ENCODE measurements around the gene ABLIM2. TPM values are rescaled to one million over a fixed set of nuclear protein-coding genes. Genes with fewer than 3 reads are reported as not detected.

The ABLIM2 gene
- total RNA-seq, 3 donors from 2014 or later (not counting 1 experiment from before 2014, with no cell fraction given): 0.71 to 2.8 (median 1.3) TPM

- H3K27me3 ChIP-seq (ENCODE audit: control insufficient read depth, insufficient read depth, low read length): no peaks in the 10 kb centered on the region
- no peaks in the 10 kb centered on the region for H3K36me3 ChIP-seq (ENCODE audit: control insufficient read depth, insufficient read depth, low read length)
- H3K9me3 ChIP-seq (ENCODE audit: control insufficient read depth, insufficient read depth, low read length): no peaks in the 10 kb centered on the region
- no peak for TF ChIP-seq CTCF (IDR thresholded peaks at IDR 0.05)
- no peak overlapping the region for H3K4me3 Mint-ChIP-seq
- no peak overlapping the region for H3K27ac ChIP-seq (ENCODE audit: low read length)
- intact Hi-C loops (cut with micrococcal nuclease): no loop called here
- no peaks in the 10 kb centered on the region for H3K36me3 Mint-ChIP-seq
- DNase-seq: no peak
- H3K4me1 ChIP-seq (ENCODE audit: control insufficient read depth, insufficient read depth, low read length): peaks cover 13% of the 10 kb centered on the region
- no peak overlapping the region for H3K4me3 ChIP-seq (ENCODE audit: low read length)
- no peaks in the 10 kb centered on the region for H3K9me3 Mint-ChIP-seq
- H3K27me3 Mint-ChIP-seq (ENCODE audit: low read depth in 2 of 2): peaks cover 6 to 19% of the 10 kb centered on the region in 2 donors
- 56% methylated on average over 8 of the region's 8 CpGs for WGBS (ENCODE audit: insufficient coverage)
- ATAC-seq: no peak
- H3K4me1 Mint-ChIP-seq: peaks cover 11% of the 10 kb centered on the region in 2 donors
- H3K27ac Mint-ChIP-seq: no peak overlapping the region
Measured at GRCh38 chr4:7956270-7956808, 202.3 kb downstream of the ABLIM2 start.

GRCh38 chr4:7955393-7955792 is 203.2 kb downstream of the ABLIM2 start:
- WGBS (ENCODE audit: insufficient coverage): 88% methylated on average over 4 of the region's 4 CpGs
- intact Hi-C loops (cut with micrococcal nuclease): no loop called here
- ATAC-seq: no peak
- Mint-ChIP-seq H3K4me1 (peaks cover 1% of the 10 kb centered on the region in 2 donors), H3K9me3 (no peaks in the 10 kb centered on the region), H3K36me3 (no peaks in the 10 kb centered on the region), H3K4me3 (no peak overlapping the region), H3K27me3 (ENCODE audit: low read depth in 2 of 2) (peaks cover 6 to 19% of the 10 kb centered on the region in 2 donors), H3K27ac (no peak overlapping the region)
- H3K36me3 ChIP-seq (ENCODE audit: control insufficient read depth, insufficient read depth, low read length): no peaks in the 10 kb centered on the region
- no peak overlapping the region for H3K27ac ChIP-seq (ENCODE audit: low read length)
- H3K9me3 ChIP-seq (ENCODE audit: control insufficient read depth, insufficient read depth, low read length): no peaks in the 10 kb centered on the region
- no peak for DNase-seq
- no peak for TF ChIP-seq CTCF (IDR thresholded peaks at IDR 0.05)
- H3K4me1 ChIP-seq (ENCODE audit: control insufficient read depth, insufficient read depth, low read length): peaks cover 4% of the 10 kb centered on the region
- H3K4me3 ChIP-seq (ENCODE audit: low read length): no peak overlapping the region
- no peaks in the 10 kb centered on the region for H3K27me3 ChIP-seq (ENCODE audit: control insufficient read depth, insufficient read depth, low read length)

- Mint-ChIP-seq H3K9me3 (no peaks in the 10 kb centered on the region), H3K36me3 (no peaks in the 10 kb centered on the region), H3K4me1 (peaks cover 0 to 11% of the 10 kb centered on the region in 2 donors), H3K27ac (no peak overlapping the region), H3K27me3 (ENCODE audit: low read depth in 2 of 2) (peaks cover 17 to 20% of the 10 kb centered on the region in 2 donors), H3K4me3 (no peak overlapping the region)
- H3K36me3 ChIP-seq (ENCODE audit: control insufficient read depth, insufficient read depth, low read length): no peaks in the 10 kb centered on the region
- no peak for TF ChIP-seq CTCF (IDR thresholded peaks at IDR 0.05)
- ATAC-seq (no peak), DNase-seq (no peak)
- WGBS (ENCODE audit: insufficient coverage): 93% methylated on average over 9 of the region's 9 CpGs
- no peaks in the 10 kb centered on the region for H3K4me1 ChIP-seq (ENCODE audit: control insufficient read depth, insufficient read depth, low read length)
- H3K27ac ChIP-seq (ENCODE audit: low read length): no peak overlapping the region
- H3K9me3 ChIP-seq (ENCODE audit: control insufficient read depth, insufficient read depth, low read length): no peaks in the 10 kb centered on the region
- H3K4me3 ChIP-seq (ENCODE audit: low read length): no peak overlapping the region
- H3K27me3 ChIP-seq (ENCODE audit: control insufficient read depth, insufficient read depth, low read length): no peaks in the 10 kb centered on the region
- intact Hi-C loops (cut with micrococcal nuclease): no loop called here
Measured at GRCh38 chr4:7952615-7953014, 206.0 kb downstream of the ABLIM2 start.
